Measurements from ENCODE around the gene NUB1.

The NUB1 gene

DNA sequence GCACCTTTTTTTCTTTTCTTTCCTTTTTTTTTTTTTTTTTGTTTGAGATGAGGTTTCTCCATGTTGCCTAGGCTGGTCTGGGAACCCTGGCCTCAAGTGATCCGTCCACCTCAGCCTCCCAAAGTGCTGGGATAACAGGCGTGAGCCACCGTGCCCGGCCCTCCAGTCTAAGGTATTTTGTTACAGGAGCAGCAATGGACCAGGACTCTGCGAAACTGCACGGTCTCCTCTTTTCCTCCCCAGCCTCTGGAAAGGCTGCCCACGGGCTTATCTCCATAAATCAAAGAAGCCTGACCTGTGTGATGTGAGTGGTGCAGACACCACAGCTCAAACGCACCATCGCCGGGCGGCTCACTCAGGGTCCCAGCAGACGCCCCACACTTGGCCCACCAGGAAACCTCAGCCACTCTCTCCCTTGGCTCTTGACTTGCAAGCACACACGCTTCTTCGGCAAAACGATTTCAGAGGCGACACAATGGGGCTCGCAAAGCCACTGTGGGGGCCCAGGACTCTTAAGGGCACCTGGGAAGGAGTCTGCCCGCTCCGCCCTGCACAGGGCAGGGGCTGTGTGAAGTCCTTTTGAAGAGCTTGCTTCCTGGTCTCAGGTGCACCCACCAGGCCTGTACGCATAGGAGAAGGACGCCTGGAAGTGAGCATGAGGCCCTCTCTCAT is 47.6 kb downstream of the NUB1 start:
- no peak for DNase-seq (ENCODE audit: low spot score)

GRCh38 chr7:151389768-151390597 is 48.4 kb downstream of the NUB1 start:
- DNase-seq (ENCODE audit: low spot score), result no peak

GRCh38 chr7:151390598-151391357 is 49.2 kb downstream of the NUB1 start:
- no peak for DNase-seq (ENCODE audit: low spot score)

GRCh38 chr7:151391358-151391730 is 49.7 kb downstream of the NUB1 start:
- no peak for DNase-seq (ENCODE audit: low spot score)

- no peak for DNase-seq (ENCODE audit: low spot score)
Measured at GRCh38 chr7:151392002-151392401, 50.4 kb downstream of the NUB1 start.

GRCh38 chr7:151392426-151392825 is 50.8 kb downstream of the NUB1 start:
- no peak for DNase-seq (ENCODE audit: low spot score)

DNA sequence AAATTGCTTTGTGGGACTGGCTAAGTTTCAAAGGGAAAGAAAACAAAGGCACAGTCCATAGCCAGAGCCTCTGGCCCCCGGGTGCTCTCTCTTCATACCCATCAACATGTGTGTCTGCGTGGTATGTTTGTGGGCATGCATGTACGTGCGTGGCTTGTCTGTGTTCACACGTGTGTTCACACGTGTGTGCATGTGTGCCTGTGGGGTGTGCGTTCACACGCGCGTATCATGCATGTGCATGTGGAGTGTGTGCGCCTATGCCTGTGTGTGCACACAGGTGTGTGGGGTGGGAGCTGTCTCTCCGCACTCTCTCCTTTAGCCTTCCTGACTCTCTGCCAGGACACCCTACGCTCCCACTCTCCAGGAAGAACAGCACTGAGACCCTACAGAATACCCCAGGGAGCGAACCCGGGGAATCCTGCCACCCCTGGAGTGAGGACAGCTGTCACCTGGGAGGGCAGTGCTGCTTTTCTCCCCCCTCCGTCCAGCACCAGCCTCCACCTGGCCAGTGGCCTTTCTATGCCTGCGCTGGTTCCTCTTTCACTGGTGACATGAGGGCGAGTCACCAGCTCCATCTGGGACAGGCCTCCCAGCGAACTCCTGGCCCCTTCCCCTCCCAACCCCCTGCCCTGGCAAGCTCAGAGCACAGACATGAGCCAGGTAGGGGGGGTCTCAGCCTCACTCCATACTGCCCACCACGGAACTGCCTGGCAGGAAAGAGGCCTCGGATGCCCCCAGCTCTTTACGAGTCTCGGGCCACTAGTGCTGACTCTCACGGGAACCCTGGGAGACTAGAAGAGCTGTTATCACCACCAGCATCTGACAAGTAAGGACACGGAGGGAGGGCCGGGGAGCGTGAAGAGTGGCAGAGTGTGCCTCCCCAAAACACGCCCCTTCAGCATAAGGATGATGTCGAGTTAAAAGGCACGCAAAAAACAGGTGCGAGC is 51.7 kb downstream of the NUB1 start:
- no peak for DNase-seq (ENCODE audit: low spot score)

DNA sequence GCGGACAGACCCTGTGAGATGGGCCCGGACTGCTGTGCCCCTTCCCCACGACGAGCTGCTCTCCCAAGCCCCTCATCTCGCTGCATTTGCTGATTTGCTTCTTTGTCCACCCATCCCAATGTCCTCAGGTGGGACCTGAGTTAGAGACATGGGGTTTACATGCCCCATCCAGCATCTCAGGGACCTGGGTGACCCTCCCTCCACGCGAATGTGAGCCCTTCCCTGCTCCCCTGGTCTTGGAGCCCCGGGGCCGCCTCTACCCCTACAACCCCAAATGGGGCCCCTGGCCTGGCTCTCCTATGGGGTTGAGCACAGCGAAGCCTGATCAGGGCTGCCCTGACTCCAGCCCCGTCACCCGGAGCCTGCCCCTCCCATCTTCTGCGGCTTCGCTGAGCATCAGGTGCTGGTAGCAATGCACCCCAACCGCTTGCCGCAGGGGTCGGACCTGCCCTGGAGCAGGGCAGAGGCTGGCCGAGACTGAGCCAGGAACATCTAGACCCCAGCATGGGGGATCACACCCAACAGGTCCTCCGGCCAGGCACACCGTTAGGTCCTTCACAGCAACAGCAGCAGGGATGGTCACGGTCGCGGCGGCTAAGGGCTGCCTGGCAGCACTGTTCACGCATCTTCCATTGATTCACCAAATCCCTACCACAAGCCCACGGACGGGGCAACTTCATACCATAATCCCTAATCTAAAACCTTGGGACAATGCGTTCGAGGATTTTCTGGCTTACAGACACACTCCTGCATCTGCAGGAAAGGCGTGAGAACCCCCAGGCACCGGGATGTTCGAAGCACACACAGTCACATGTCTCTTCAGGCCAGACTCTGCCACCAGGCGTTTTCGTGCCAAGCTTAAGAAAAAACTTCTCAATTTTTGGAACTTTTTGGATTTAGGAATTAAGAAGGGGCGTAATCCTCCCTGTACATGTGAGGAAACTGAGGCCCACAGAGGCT is 52.7 kb downstream of the NUB1 start:
- no peak for DNase-seq (ENCODE audit: low spot score)

DNA sequence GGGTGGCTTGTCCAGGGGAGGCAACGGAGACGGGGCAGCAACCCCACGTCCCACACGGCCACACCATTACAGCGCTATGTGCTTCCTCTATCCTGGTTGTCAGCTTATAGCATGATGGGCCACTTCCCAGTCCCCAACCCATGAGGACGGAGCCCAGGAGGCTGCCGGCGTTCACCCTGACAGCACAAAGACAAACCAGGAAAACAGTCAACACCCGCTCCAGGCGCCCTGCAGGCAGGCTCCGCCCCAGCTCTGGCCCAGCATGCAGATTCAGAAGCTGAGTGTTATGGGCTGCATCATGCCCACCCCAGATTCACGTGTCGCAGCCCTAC is 53.4 kb downstream of the NUB1 start:
- DNase-seq (ENCODE audit: low spot score), result no peak

- DNase-seq (ENCODE audit: low spot score), result no peak
Measured at GRCh38 chr7:151396328-151396970, 54.8 kb downstream of the NUB1 start.

DNA sequence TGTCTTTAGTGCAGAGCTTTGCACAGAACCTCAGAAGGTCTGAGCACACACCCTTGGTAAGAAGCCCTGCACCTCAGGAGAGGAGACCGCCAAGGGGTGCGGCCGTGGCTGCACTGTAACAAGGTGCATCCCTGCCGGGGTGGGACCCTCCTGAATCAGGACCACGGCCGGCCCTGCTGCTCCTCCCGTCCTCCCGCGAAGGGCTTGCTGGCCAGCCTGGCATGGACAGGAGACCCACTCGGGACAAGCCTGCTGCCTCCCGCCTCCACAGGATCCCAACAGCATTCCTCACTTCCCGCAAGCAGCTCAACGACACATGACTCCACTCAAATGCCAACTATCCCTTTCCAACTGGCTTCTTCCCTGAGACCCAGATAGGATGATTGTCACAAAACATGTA is 55.4 kb downstream of the NUB1 start:
- DNase-seq (ENCODE audit: low spot score), result no peak

- DNase-seq (ENCODE audit: low spot score), result no peak
Measured at GRCh38 chr7:151398446-151399304, 57.1 kb downstream of the NUB1 start.

- no peak for DNase-seq (ENCODE audit: low spot score)
Measured at GRCh38 chr7:151399305-151399601, 57.6 kb downstream of the NUB1 start.

- no peak for DNase-seq (ENCODE audit: low spot score)
Measured at GRCh38 chr7:151399906-151400305, 58.3 kb downstream of the NUB1 start.

DNA sequence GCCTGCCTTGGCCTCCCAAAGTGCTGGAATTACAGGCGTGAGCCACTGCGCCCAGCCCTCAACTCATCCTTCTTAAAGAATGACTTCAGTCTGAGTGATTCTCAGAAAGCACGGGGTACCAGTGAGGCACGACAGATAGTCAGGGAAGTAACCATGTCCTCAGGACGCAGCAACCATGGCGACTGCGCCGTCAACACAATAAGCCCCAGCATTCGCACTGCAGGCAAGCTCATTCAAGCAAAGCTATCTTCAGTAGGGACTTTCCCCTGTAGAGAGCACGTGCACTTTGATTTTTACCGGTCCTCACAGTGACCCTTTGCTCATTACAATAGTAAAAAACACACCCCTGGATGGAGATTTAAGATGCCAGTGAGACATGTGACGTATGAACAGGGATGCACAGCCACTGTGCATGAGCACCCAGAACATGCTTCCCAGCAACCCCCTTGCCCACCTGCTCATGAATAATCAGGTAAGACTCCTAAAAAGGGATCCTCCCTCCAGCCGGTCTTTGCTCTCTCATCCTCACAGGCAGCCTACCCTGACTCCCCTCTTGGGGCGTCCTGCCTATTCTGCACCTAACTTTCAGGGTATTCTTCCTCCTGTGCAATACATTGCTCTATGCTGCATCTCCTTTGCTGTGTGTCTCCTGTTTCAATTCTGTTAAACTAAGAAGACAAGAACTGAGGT is 59.2 kb downstream of the NUB1 start:
- DNase-seq (ENCODE audit: low spot score), result no peak

- no peak for DNase-seq (ENCODE audit: low spot score)
Measured at GRCh38 chr7:151402029-151402835, 60.6 kb downstream of the NUB1 start.

DNA sequence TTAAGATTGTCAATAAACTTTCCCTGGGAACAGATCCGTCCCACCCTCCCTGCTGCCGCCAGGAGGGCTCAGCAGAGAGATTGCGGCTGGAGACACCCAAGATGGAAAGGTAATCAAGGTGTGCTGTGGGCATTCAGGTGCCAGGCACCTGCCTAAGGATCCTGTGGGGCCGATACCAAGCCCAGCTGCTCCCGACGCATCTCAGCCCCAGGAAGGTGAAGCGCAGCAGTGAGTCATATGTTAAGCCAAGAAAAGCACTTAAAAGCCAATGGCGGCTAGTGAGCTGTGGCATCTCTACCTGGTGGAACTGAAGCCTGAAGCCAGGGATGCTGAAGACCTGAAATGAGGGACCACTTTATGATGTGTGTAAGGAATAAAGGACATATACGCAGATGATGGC is 62.2 kb downstream of the NUB1 start:
- DNase-seq (ENCODE audit: low spot score), result no peak

Measured in COLO829 (cell line).